Measurements from ENCODE around the gene METRNL.

Gene METRNL

GRCh38 chr17:83057397-83057761 lies 22.0 kb upstream of the METRNL start:
- in situ Hi-C loops (cut with MboI; ENCODE audit: low sequenced_read_pairs, unreplicated experiment) = no loop called here
- TF ChIP-seq CTCF (IDR thresholded peaks at IDR 0.05; ENCODE audit: borderline replicate concordance, control extremely low read depth, extremely low read depth, insufficient read depth, missing control alignments) = no peak
- DNase-seq (ENCODE audit: low spot score) = no peak

GRCh38 chr17:83057793-83058265 lies 21.6 kb upstream of the METRNL start:
- in situ Hi-C loops (cut with MboI; ENCODE audit: low sequenced_read_pairs, unreplicated experiment) = no loop called here
- TF ChIP-seq CTCF (IDR thresholded peaks at IDR 0.05; ENCODE audit: borderline replicate concordance, control extremely low read depth, extremely low read depth, insufficient read depth, missing control alignments) = no peak
- no peak for DNase-seq (ENCODE audit: low spot score)

GRCh38 chr17:83058266-83058798 lies 21.1 kb upstream of the METRNL start:
- in situ Hi-C loops (cut with MboI; ENCODE audit: low sequenced_read_pairs, unreplicated experiment) = no loop called here
- DNase-seq (ENCODE audit: low spot score) = no peak
- no peak for TF ChIP-seq CTCF (IDR thresholded peaks at IDR 0.05; ENCODE audit: borderline replicate concordance, control extremely low read depth, extremely low read depth, insufficient read depth, missing control alignments)

GRCh38 chr17:83061586-83061985 lies 17.8 kb upstream of the METRNL start:
- DNase-seq (ENCODE audit: low spot score) = no peak
- in situ Hi-C loops (cut with MboI; ENCODE audit: low sequenced_read_pairs, unreplicated experiment) = no loop called here
- no peak for TF ChIP-seq CTCF (IDR thresholded peaks at IDR 0.05; ENCODE audit: borderline replicate concordance, control extremely low read depth, extremely low read depth, insufficient read depth, missing control alignments)

GRCh38 chr17:83062011-83062817 lies 17.2 kb upstream of the METRNL start:
- no peak for DNase-seq (ENCODE audit: low spot score)
- TF ChIP-seq CTCF (IDR thresholded peaks at IDR 0.05; ENCODE audit: borderline replicate concordance, control extremely low read depth, extremely low read depth, insufficient read depth, missing control alignments) = no peak
- in situ Hi-C loops (cut with MboI; ENCODE audit: low sequenced_read_pairs, unreplicated experiment) = no loop called here

- TF ChIP-seq CTCF (IDR thresholded peaks at IDR 0.05; ENCODE audit: borderline replicate concordance, control extremely low read depth, extremely low read depth, insufficient read depth, missing control alignments) = no peak
- in situ Hi-C loops (cut with MboI; ENCODE audit: low sequenced_read_pairs, unreplicated experiment) = no loop called here
- DNase-seq (ENCODE audit: low spot score) = no peak
These were observed 16.4 kb upstream of the METRNL start for GRCh38 chr17:83062818-83063671.

All from GM13976 (cell line).